Measurements from ENCODE around the gene ZNF462.

GRCh38 chr9:106980551-106981101 is 117.7 kb downstream of the ZNF462 start:
- TF ChIP-seq POLR2A (IDR thresholded peaks at IDR 0.05), result no peak
- no peak for TF ChIP-seq CTCF (IDR thresholded peaks at IDR 0.05)
